Gastrocnemius medialis (tissue), 4 donors: ENCODE results near the gene ROBO2. TPM values are rescaled to one million over a fixed set of nuclear protein-coding genes. Genes with fewer than 3 reads are reported as not detected.

Experiments used
- ATAC-seq, 2 donors: fragments of 150-250 bp; one replicate each; pipeline ENCODE4 v1.9.1; 2016
- DNase-seq, 2 donors: peaks; one replicate each; pipeline ENCODE4 v3.0.0-alpha.2; 2019
- H3K27ac ChIP-seq, 4 donors: fragments of 200-600 bp; sonication (generic); 1 replicate in 1 of 4; 2 replicates in 3 of 4; pipeline ENCODE4 v1.5.1; 2016 to 2018; ENCODE audit warnings: mild to moderate bottlenecking in 2 of 4, moderate library complexity in 1 of 4
- H3K27me3 ChIP-seq, 3 donors: fragments of 200-600 bp; sonication (generic) in 2 of 3; 1 replicate in 1 of 3; 2 replicates in 2 of 3; pipeline versions ENCODE4 v1.5.1 to v1.6.0; 2016 to 2019; ENCODE audit warnings: mild to moderate bottlenecking in 1 of 3, moderate library complexity in 1 of 3
- H3K36me3 ChIP-seq, 2 donors: fragments of 200-600 bp; sonication (generic) in 1 of 2; one replicate each; pipeline ENCODE4 v1.5.1; 2017 to 2018
- H3K4me1 ChIP-seq, 2 donors: fragments of 200-600 bp; sonication (generic) in 1 of 2; one replicate each; pipeline ENCODE4 v1.5.1; 2016 to 2017; ENCODE audit warnings: mild to moderate bottlenecking in 2 of 2
- H3K4me3 ChIP-seq, 4 donors: fragments of 200-600 bp; sonication (generic) in 3 of 4; 1 replicate in 1 of 4; 2 replicates in 3 of 4; pipeline ENCODE4 v1.5.1; 2016 to 2019; ENCODE audit warnings: mild to moderate bottlenecking in 2 of 4
- H3K9me3 ChIP-seq, 3 donors: fragments of 200-600 bp; sonication (generic) in 2 of 3; 1 replicate in 1 of 3; 2 replicates in 2 of 3; pipeline ENCODE4 v1.5.1; 2016 to 2019
- POLR2A ChIP-seq, 2 donors: fragments of 450-650 bp; IDR thresholded peaks; one replicate each; pipeline ENCODE4 v1.6.1; 2017; ENCODE audit warnings: antibody characterized with exemption in 2 of 2, mild to moderate bottlenecking in 2 of 2, moderate library complexity in 2 of 2
- in situ Hi-C, 4 donors: fragments of 200-750 bp; cut with MboI; loops; one replicate each; pipeline versions ENCODE4 v1.15.0 to v1.8.0; 2017; ENCODE audit warnings: low sequenced_read_pairs in 4 of 4
- intact Hi-C: fragments of 100-400 bp; cut with DNase I; formaldehyde crosslinking; loops from one replicate; pipeline ENCODE4 v1.15.1; 2023; ENCODE audit warnings: low total_unique reads
- total RNA-seq, 4 donors: library from RNA; depleted of rRNA; stranded (reverse); fragments of >200 nt; gene quantifications; one replicate each; pipeline versions ENCODE4 v1.1.0 to v1.2.3, GENCODE V29; 2016
- TF ChIP-seq, protein P1 (sequence below), 5 experiments: fragments of 450-650 bp in 3 of 5; fragments of 200-600 bp in 2 of 5; sonication (generic) in 2 of 5; IDR thresholded peaks in 4 of 5; conservative IDR thresholded peaks in 1 of 5; 1 replicate in 4 of 5; 2 replicates in 1 of 5; pipeline ENCODE4 v1.5.1; 2016 to 2019; ENCODE audit warnings: antibody characterized with exemption in 5 of 5, mild to moderate bottlenecking in 3 of 5, moderate library complexity in 3 of 5

The ROBO2 gene
- total RNA-seq, 4 donors from 2014 or later: 0.07 TPM; not detected in 3

DNA sequence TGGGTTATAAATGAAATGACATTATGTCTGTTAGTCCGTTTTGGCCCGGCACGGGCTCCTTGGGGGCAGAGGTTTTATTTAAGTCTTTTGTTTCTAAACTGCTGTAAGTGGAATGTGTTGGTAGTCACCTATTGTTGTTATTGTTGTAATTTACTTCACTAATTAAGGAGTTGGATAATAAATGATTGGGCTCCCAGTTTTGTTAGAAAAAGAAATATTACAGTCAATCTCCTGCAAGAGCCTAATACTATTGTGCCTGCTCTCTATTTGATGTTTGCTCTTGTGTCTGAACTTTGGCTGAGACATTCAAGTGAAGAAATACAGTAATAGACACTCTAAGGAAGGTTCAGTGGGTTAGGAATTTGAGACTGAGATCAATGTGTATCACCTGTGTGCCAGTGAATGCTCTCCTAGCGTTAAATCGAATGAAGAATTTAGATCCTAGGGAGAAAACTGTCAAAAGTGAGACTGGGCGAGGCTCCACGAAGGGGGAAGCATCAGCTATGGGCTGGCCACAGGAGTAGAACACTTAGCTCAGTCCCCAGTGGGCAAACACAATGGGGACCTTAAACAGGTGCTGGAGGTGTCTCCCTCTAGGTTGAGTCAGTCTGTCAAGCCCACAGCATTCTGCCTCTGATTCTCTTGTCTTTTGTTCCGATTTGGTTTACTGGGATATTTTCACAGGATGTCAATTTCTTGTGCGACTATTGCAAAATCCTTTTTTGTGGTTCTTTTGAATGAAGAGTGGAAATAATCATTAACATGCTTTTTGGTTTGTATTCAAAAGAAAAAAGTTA, 1.2 kb downstream of the ROBO2 start:
- H3K9me3 ChIP-seq: no peaks in the 10 kb centered on the region
- ATAC-seq (no peak), DNase-seq (no peak)
- H3K27me3 ChIP-seq: peaks cover 23 to 26% (median 25%) of the 10 kb centered on the region in 3 donors
- no peak overlapping the region for H3K27ac ChIP-seq
- H3K4me3 ChIP-seq: no peak overlapping the region
- intact Hi-C loops (no loop called here), in situ Hi-C loops (loop anchor here in 2 of 4 donors (5.0 to 25.0 kb wide), 3 partner anchors 214 to 1596 kb away; no protein-coding TSS in a partner anchor)
- no peaks in the 10 kb centered on the region for H3K4me1 ChIP-seq
- H3K36me3 ChIP-seq: no peaks in the 10 kb centered on the region
- TF ChIP-seq POLR2A (IDR thresholded peaks at IDR 0.05): no peak
- TF ChIP-seq, protein P1, sequence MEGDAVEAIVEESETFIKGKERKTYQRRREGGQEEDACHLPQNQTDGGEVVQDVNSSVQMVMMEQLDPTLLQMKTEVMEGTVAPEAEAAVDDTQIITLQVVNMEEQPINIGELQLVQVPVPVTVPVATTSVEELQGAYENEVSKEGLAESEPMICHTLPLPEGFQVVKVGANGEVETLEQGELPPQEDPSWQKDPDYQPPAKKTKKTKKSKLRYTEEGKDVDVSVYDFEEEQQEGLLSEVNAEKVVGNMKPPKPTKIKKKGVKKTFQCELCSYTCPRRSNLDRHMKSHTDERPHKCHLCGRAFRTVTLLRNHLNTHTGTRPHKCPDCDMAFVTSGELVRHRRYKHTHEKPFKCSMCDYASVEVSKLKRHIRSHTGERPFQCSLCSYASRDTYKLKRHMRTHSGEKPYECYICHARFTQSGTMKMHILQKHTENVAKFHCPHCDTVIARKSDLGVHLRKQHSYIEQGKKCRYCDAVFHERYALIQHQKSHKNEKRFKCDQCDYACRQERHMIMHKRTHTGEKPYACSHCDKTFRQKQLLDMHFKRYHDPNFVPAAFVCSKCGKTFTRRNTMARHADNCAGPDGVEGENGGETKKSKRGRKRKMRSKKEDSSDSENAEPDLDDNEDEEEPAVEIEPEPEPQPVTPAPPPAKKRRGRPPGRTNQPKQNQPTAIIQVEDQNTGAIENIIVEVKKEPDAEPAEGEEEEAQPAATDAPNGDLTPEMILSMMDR (IDR thresholded peaks at IDR 0.05 in 4 of 5, conservative IDR thresholded peaks at IDR 0.05 in 1 of 5): no peak

DNA sequence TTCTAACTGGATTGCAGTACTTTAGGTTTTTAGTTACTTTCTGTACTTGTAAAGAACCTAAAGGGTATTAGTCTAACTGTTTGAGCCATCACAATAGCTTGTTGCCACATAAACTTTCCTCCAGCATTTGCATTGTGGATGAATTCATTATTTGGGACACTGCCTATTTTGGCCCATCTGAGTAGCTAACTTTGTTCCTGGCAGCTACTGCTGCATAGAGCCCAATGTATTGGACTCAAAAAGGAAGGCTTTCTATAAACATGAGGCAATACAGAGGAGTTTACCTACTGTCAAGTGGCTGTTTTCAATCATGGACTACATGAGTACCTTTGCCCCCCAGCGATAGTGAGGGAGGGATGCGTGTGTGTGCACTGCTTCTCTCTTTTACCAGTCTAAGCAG, 1.9 kb downstream of the ROBO2 start:
- Histone ChIP-seq H3K27ac (no peak overlapping the region), H3K9me3 (no peaks in the 10 kb centered on the region), H3K36me3 (no peaks in the 10 kb centered on the region), H3K27me3 (peaks cover 23 to 26% (median 25%) of the 10 kb centered on the region in 3 donors), H3K4me1 (no peaks in the 10 kb centered on the region), H3K4me3 (no peak overlapping the region)
- in situ Hi-C loops: loop anchor here in 2 of 4 donors (5.0 to 25.0 kb wide), 3 partner anchors 213 to 1595 kb away; no protein-coding TSS in a partner anchor
- TF ChIP-seq POLR2A (IDR thresholded peaks at IDR 0.05): no peak
- TF ChIP-seq, protein P1 (IDR thresholded peaks at IDR 0.05 in 4 of 5, conservative IDR thresholded peaks at IDR 0.05 in 1 of 5): no peak
- DNase-seq (no peak), ATAC-seq (no peak)
- intact Hi-C loops: no loop called here

DNA sequence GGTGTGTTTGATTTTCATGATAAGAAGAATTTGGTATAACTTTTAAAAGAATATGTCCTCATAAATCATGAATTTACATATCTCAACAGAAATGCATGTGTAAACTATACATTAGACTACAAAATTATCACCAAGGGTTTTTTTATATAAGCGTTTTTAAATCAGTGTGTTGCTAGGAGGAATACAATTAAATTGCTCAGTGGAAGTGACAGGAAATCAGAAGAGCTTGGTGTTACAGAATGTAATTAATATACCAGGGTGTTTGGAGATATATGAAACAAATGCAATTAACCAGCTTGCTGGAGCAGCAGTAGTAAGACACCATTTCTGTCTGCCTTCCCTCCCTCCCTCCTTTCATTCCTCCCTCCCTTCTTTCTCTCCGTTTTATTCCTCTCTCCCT, 2.4 kb downstream of the ROBO2 start:
- Histone ChIP-seq H3K4me3 (no peak overlapping the region), H3K27ac (no peak overlapping the region), H3K9me3 (no peaks in the 10 kb centered on the region), H3K27me3 (peaks cover 23 to 26% (median 25%) of the 10 kb centered on the region in 3 donors), H3K36me3 (no peaks in the 10 kb centered on the region), H3K4me1 (no peaks in the 10 kb centered on the region)
- in situ Hi-C loops (loop anchor here in 2 of 4 donors (5.0 to 25.0 kb wide), 3 partner anchors 212 to 1595 kb away; no protein-coding TSS in a partner anchor), intact Hi-C loops (no loop called here)
- ATAC-seq: no peak
- TF ChIP-seq, protein P1 (IDR thresholded peaks at IDR 0.05 in 4 of 5, conservative IDR thresholded peaks at IDR 0.05 in 1 of 5): no peak
- TF ChIP-seq POLR2A (IDR thresholded peaks at IDR 0.05): no peak
- DNase-seq: no peak

DNA sequence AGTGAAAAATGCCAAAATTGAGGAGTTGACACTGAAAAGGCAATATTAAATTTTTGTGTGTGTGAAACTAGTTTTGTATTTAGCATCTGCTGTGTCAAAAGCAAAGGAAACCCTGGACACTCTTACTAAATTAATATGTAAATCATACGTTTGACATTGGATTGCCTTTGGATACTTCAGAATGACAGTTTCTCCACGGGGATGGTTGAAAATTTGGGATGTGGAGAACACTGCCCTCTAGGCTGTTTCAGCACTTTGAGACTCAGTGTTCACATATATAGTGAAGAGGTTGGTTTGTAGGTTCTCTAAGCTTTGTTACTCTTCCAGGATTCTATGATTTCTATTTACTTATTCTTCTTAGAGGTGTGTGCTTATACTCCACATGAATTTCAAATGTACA, 3.0 kb downstream of the ROBO2 start:
- Histone ChIP-seq H3K27ac (no peak overlapping the region), H3K4me3 (no peak overlapping the region), H3K9me3 (no peaks in the 10 kb centered on the region), H3K4me1 (no peaks in the 10 kb centered on the region), H3K27me3 (peaks cover 23 to 26% (median 23%) of the 10 kb centered on the region in 3 donors), H3K36me3 (no peaks in the 10 kb centered on the region)
- no peak for TF ChIP-seq POLR2A (IDR thresholded peaks at IDR 0.05)
- TF ChIP-seq, protein P1 (IDR thresholded peaks at IDR 0.05 in 4 of 5, conservative IDR thresholded peaks at IDR 0.05 in 1 of 5): no peak
- in situ Hi-C loops (loop anchor here in 2 of 4 donors (5.0 to 25.0 kb wide), 3 partner anchors 212 to 1594 kb away; no protein-coding TSS in a partner anchor), intact Hi-C loops (no loop called here)
- ATAC-seq (no peak), DNase-seq (no peak)
